SK-N-SH (cell line): ENCODE measurements around the gene TMEM179B. TPM values are rescaled to one million over a fixed set of nuclear protein-coding genes. Genes with fewer than 3 reads are reported as not detected.

Source experiments
- CHD2 ChIP-seq: fragments of 150-350 bp; IDR thresholded peaks from 2 replicates; pipeline ENCODE4 v1.6.1; 2018; ENCODE audit warnings: low read length; ENCODE audit not compliant: partially characterized antibody
- FOSL2 ChIP-seq: IDR thresholded peaks from 2 replicates; pipeline ENCODE4 v1.4.0; 2012; ENCODE audit warnings: low read depth, mild to moderate bottlenecking, moderate library complexity, borderline replicate concordance
- GABPA ChIP-seq: IDR thresholded peaks from 2 replicates; pipeline ENCODE4 v1.4.0; 2012; ENCODE audit warnings: low read depth, mild to moderate bottlenecking
- GATA2 ChIP-seq: sonication (generic); formaldehyde crosslinking; IDR thresholded peaks from 2 replicates; pipeline ENCODE4 v1.5.0; 2020; ENCODE audit warnings: mild to moderate bottlenecking, missing genetic modification reagents
- MXI1 ChIP-seq: IDR thresholded peaks from 2 replicates; pipeline ENCODE4 v1.6.1; 2012; ENCODE audit warnings: mild to moderate bottlenecking, low read depth, low read length, improper control_type of control experiment
- NFIC ChIP-seq: IDR thresholded peaks from 2 replicates; pipeline ENCODE4 v1.4.0; 2012; ENCODE audit warnings: borderline replicate concordance
- NRF1 ChIP-seq: IDR thresholded peaks from 2 replicates; pipeline ENCODE4 v1.6.1; 2012; ENCODE audit warnings: low read depth, mild to moderate bottlenecking, low read length
- PBX3 ChIP-seq: IDR thresholded peaks from 2 replicates; pipeline ENCODE4; 2012
- POLR2AphosphoS5 ChIP-seq: IDR thresholded peaks from 2 replicates; pipeline ENCODE4 v1.6.1; 2012; ENCODE audit warnings: low read depth, low read length
- RAD21 ChIP-seq: IDR thresholded peaks from 2 replicates; pipeline ENCODE4 v1.6.1; 2012; ENCODE audit warnings: mild to moderate bottlenecking, low read length
- RCOR1 ChIP-seq: fragments of 150-350 bp; IDR thresholded peaks from 2 replicates; pipeline ENCODE4 v1.6.1; 2017; ENCODE audit warnings: antibody characterized with exemption, low read length
- RFX5 ChIP-seq: IDR thresholded peaks from 2 replicates; pipeline ENCODE4 v1.6.1; 2012; ENCODE audit warnings: mild to moderate bottlenecking, improper control_type of control experiment, low read length
- TAF1 ChIP-seq: IDR thresholded peaks from 2 replicates; pipeline ENCODE4 v1.6.1; 2012; ENCODE audit warnings: low read depth, mild to moderate bottlenecking, low read length, moderate library complexity, borderline replicate concordance
- TCF12 ChIP-seq: IDR thresholded peaks from 2 replicates; pipeline ENCODE4 v1.4.0; 2012
- polyA plus RNA-seq, 3 experiments: library from polyadenylated mRNA; depleted of rRNA; stranded (reverse); fragments of >200 nt; gene quantifications; 2 replicates each; pipeline ENCODE4 v1.2.3, GENCODE V29; 2012
- TF ChIP-seq, protein P1 (sequence below): fragments of 150-350 bp; IDR thresholded peaks from 2 replicates; pipeline ENCODE4 v1.6.1; 2017; ENCODE audit warnings: antibody characterized with exemption, low read length, low read depth, borderline replicate concordance
- TF ChIP-seq, protein P2 (sequence below): IDR thresholded peaks from 2 replicates; pipeline ENCODE4 v1.4.0; 2012; ENCODE audit warnings: low read depth, borderline replicate concordance
- TF ChIP-seq, protein P3 (sequence below): IDR thresholded peaks from 2 replicates; pipeline ENCODE4 v1.6.1; 2012; ENCODE audit warnings: mild to moderate bottlenecking, low read depth, low read length, moderate library complexity
- TF ChIP-seq, protein P4 (sequence below): IDR thresholded peaks from 2 replicates; pipeline ENCODE4 v1.4.0; 2012; ENCODE audit warnings: low read depth
- TF ChIP-seq, protein P5 (sequence below): fragments of 150-350 bp; IDR thresholded peaks from 2 replicates; pipeline ENCODE4 v1.6.1; 2016; ENCODE audit warnings: mild to moderate bottlenecking, low read depth, low read length

Gene TMEM179B
- polyA plus RNA-seq, 1 of the 3 experiments (the other 2 are of a cell fraction): 69.6 TPM

- peak; percentile 84 for TF ChIP-seq POLR2AphosphoS5
- TF ChIP-seq GATA2 (CRISPR knock-in tag): no peak
- TF ChIP-seq RCOR1: no peak
- TF ChIP-seq PBX3: peak; percentile 99
- TF ChIP-seq, protein P1, sequence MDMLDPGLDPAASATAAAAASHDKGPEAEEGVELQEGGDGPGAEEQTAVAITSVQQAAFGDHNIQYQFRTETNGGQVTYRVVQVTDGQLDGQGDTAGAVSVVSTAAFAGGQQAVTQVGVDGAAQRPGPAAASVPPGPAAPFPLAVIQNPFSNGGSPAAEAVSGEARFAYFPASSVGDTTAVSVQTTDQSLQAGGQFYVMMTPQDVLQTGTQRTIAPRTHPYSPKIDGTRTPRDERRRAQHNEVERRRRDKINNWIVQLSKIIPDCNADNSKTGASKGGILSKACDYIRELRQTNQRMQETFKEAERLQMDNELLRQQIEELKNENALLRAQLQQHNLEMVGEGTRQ: no peak
- peak; percentile 51; the same call in 1 of the 2 replicates for TF ChIP-seq MXI1
- TF ChIP-seq, protein P2, sequence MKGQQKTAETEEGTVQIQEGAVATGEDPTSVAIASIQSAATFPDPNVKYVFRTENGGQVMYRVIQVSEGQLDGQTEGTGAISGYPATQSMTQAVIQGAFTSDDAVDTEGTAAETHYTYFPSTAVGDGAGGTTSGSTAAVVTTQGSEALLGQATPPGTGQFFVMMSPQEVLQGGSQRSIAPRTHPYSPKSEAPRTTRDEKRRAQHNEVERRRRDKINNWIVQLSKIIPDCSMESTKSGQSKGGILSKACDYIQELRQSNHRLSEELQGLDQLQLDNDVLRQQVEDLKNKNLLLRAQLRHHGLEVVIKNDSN: 0 out of 2 replicates have a peak, but pooled peaks have one; percentile 33
- peak; percentile 88 for TF ChIP-seq GABPA
- TF ChIP-seq NFIC: no peak
- no peak for TF ChIP-seq FOSL2
- no peak for TF ChIP-seq NRF1
- TF ChIP-seq RAD21: no peak
- TF ChIP-seq RFX5: peak; percentile 79
- TF ChIP-seq, protein P3, sequence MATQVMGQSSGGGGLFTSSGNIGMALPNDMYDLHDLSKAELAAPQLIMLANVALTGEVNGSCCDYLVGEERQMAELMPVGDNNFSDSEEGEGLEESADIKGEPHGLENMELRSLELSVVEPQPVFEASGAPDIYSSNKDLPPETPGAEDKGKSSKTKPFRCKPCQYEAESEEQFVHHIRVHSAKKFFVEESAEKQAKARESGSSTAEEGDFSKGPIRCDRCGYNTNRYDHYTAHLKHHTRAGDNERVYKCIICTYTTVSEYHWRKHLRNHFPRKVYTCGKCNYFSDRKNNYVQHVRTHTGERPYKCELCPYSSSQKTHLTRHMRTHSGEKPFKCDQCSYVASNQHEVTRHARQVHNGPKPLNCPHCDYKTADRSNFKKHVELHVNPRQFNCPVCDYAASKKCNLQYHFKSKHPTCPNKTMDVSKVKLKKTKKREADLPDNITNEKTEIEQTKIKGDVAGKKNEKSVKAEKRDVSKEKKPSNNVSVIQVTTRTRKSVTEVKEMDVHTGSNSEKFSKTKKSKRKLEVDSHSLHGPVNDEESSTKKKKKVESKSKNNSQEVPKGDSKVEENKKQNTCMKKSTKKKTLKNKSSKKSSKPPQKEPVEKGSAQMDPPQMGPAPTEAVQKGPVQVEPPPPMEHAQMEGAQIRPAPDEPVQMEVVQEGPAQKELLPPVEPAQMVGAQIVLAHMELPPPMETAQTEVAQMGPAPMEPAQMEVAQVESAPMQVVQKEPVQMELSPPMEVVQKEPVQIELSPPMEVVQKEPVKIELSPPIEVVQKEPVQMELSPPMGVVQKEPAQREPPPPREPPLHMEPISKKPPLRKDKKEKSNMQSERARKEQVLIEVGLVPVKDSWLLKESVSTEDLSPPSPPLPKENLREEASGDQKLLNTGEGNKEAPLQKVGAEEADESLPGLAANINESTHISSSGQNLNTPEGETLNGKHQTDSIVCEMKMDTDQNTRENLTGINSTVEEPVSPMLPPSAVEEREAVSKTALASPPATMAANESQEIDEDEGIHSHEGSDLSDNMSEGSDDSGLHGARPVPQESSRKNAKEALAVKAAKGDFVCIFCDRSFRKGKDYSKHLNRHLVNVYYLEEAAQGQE: no peak
- TF ChIP-seq, protein P4, sequence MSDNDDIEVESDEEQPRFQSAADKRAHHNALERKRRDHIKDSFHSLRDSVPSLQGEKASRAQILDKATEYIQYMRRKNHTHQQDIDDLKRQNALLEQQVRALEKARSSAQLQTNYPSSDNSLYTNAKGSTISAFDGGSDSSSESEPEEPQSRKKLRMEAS: peak; percentile 28; the same call in 1 of the 2 replicates
- peak; percentile 95 for TF ChIP-seq CHD2
- TF ChIP-seq, protein P5, sequence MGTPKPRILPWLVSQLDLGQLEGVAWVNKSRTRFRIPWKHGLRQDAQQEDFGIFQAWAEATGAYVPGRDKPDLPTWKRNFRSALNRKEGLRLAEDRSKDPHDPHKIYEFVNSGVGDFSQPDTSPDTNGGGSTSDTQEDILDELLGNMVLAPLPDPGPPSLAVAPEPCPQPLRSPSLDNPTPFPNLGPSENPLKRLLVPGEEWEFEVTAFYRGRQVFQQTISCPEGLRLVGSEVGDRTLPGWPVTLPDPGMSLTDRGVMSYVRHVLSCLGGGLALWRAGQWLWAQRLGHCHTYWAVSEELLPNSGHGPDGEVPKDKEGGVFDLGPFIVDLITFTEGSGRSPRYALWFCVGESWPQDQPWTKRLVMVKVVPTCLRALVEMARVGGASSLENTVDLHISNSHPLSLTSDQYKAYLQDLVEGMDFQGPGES: peak; percentile 76
- TF ChIP-seq TCF12: no peak
- peak; percentile 39 for TF ChIP-seq TAF1
- TF ChIP-seq, all 33 proteins: peak for 13
Observed at GRCh38 chr11:62831520-62832335, 44.5 kb downstream of the TMEM179B start, which contains the start of gene STX5 (continued).
